Transverse colon (tissue), 3 donors: ENCODE results near the gene KIAA1549.

Source experiments
- CTCF ChIP-seq, 5 experiments: fragments of 200-600 bp in 3 of 5; fragments of 450-650 bp in 2 of 5; sonication (generic) in 3 of 5; IDR thresholded peaks; 1 replicate in 2 of 5; 2 replicates in 3 of 5; pipeline ENCODE4 v1.5.1; 2016 to 2017; ENCODE audit warnings: antibody characterized with exemption in 5 of 5, inconsistent platforms in 3 of 5, mild to moderate bottlenecking in 2 of 5, moderate library complexity in 1 of 5
- EP300 ChIP-seq: sonication (generic); formaldehyde crosslinking; IDR thresholded peaks from one replicate; pipeline ENCODE4 v1.6.1; 2017; ENCODE audit warnings: antibody characterized with exemption, low read depth
- POLR2A ChIP-seq: fragments of 450-650 bp; IDR thresholded peaks from one replicate; pipeline ENCODE4 v1.6.1; 2016; ENCODE audit warnings: antibody characterized with exemption, mild to moderate bottlenecking, moderate library complexity

- TF ChIP-seq POLR2A, result no peak
- TF ChIP-seq CTCF (IDR thresholded peaks at IDR 0.05), result no peak
- no peak for TF ChIP-seq EP300
Observed at GRCh38 chr7:138881579-138882188, 99.5 kb downstream of the KIAA1549 start.
